Activated T-cell treated with anti-CD3 and anti-CD28 coated beads for 1 hour (primary cell): ENCODE data around the gene HOXA9.

Experiments used
- DNase-seq: peaks from one replicate; pipeline ENCODE4 v3.0.0-alpha.2; 2020; ENCODE audit warnings: low read depth

The HOXA9 gene

GRCh38 chr7:27165089-27165995 is at the start of gene HOXA9:
Gene HOXA9 (minus strand): TSS chr7:27165537. CDS start chr7:27165457, 80 bp downstream.
- no peak for DNase-seq

- no peak for DNase-seq
These were observed 49.1 kb upstream of the HOXA9 start for GRCh38 chr7:27214239-27214950.

- DNase-seq = no peak
These were observed 48.3 kb upstream of the HOXA9 start for GRCh38 chr7:27213433-27214238.

- no peak for DNase-seq
These were observed 47.4 kb upstream of the HOXA9 start for GRCh38 chr7:27212497-27213432.

GRCh38 chr7:27211764-27212204 is 46.4 kb upstream of the HOXA9 start:
- DNase-seq = no peak

- no peak for DNase-seq
These were observed 45.7 kb upstream of the HOXA9 start for GRCh38 chr7:27211084-27211446.

- DNase-seq = no peak
These were observed 45.2 kb upstream of the HOXA9 start for GRCh38 chr7:27210441-27211083.

GRCh38 chr7:27209933-27210440 is 44.6 kb upstream of the HOXA9 start:
- no peak for DNase-seq

- DNase-seq = no peak
These were observed 43.7 kb upstream of the HOXA9 start for GRCh38 chr7:27208998-27209397.

- DNase-seq = no peak
These were observed 42.1 kb upstream of the HOXA9 start for GRCh38 chr7:27207348-27207985.

- no peak for DNase-seq
These were observed 40.3 kb upstream of the HOXA9 start for GRCh38 chr7:27205325-27206280.

- DNase-seq = no peak
These were observed 39.5 kb upstream of the HOXA9 start for GRCh38 chr7:27204851-27205322.

- DNase-seq = no peak
These were observed 38.7 kb upstream of the HOXA9 start for GRCh38 chr7:27203964-27204594.

GRCh38 chr7:27203365-27203953 is 38.1 kb upstream of the HOXA9 start:
- no peak for DNase-seq

GRCh38 chr7:27202862-27203134 is 37.5 kb upstream of the HOXA9 start:
- no peak for DNase-seq

- no peak for DNase-seq
These were observed 36.9 kb upstream of the HOXA9 start for GRCh38 chr7:27202018-27202861.

- DNase-seq = no peak
These were observed 36.3 kb upstream of the HOXA9 start for GRCh38 chr7:27201580-27202017.
